ENCODE data around the gene CTXND1. TPM values are rescaled to one million over a fixed set of nuclear protein-coding genes. Genes with fewer than 3 reads are reported as not detected.
A peak's percentile ranks its signal among the peaks of the same experiment; 100 is the strongest.
"Not testable (repeated sequence)": the region's sequence is repeated elsewhere in the genome, so short reads cannot be mapped to it uniquely, and the experiment has no call there.

The CTXND1 gene
- total and polyA plus RNA-seq, 4 donors = 0.05 to 0.21 TPM; not detected in 2

DNA sequence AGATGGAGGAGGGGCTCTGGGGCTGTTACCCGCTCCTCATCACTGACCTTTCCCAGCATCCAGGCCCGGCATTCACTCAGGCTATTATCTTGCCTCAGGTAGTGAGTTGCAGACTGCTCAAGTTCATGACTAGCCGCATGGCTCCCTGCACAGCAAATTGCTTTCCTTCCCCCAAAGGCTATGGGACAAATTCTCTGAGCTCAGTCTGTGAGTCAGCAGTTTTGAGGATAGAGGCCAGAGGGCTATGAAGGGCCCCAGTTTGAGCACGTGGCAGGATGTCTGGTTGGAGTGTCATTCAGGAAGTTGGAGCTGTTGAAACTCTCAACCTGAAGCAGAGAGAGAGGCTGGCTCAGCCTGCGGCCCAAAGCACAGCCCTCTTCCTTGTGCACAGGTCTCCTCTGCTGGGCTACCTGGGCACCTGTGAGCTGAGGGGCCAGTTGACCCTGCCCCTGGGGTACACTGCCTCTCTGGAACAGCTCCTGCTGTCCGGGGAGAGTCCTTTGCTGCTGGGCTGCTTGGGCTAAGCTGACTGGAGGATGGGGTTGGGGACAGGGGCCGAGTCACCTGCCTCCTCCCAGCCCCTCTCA, 91.3 kb downstream of the CTXND1 start:
- Histone ChIP-seq H3K27me3 (ENCODE audit: control insufficient read depth in 1 of 2, insufficient read depth in 2 of 2, low read length in 1 of 2) (no peaks in the 10 kb centered on the region), H3K27ac (ENCODE audit: low read depth in 1 of 2, low read length in 2 of 2) (no peak overlapping the region), H3K9me3 (ENCODE audit: control insufficient read depth, low read length) (no peaks in the 10 kb centered on the region), H3K4me3 (ENCODE audit: low read length in 2 of 2) (no peak overlapping the region), H3K4me1 (ENCODE audit: control insufficient read depth in 1 of 2, insufficient read depth in 2 of 2, low read length in 2 of 2) (no peaks in the 10 kb centered on the region), H3K36me3 (ENCODE audit: control insufficient read depth in 1 of 2, insufficient read depth in 2 of 2, low read length in 1 of 2) (peaks cover 0 to 2% of the 10 kb centered on the region in 2 donors)
- ATAC-seq (ENCODE audit: low FRiP score) (peak; percentile 74), DNase-seq (peak in 1 of 2 donors; percentile 85)
- 83 to 86% methylated on average over 7 of the region's 7 CpGs for WGBS, 2 donors
- intact Hi-C loops (cut with DNase I) = no loop called here

- DNase-seq = no peak
- peak; percentile 20 for ATAC-seq (ENCODE audit: low FRiP score)
- WGBS, 2 donors = 94 to 96% methylated on average over 12 of the region's 12 CpGs
- H3K9me3 ChIP-seq (ENCODE audit: control insufficient read depth, low read length) = no peaks in the 10 kb centered on the region
- H3K27me3 ChIP-seq (ENCODE audit: control insufficient read depth in 1 of 2, insufficient read depth in 2 of 2, low read length in 1 of 2) = no peaks in the 10 kb centered on the region
- peaks cover 0 to 1% of the 10 kb centered on the region in 2 donors for H3K4me1 ChIP-seq (ENCODE audit: control insufficient read depth in 1 of 2, insufficient read depth in 2 of 2, low read length in 2 of 2)
- H3K36me3 ChIP-seq (ENCODE audit: control insufficient read depth in 1 of 2, insufficient read depth in 2 of 2, low read length in 1 of 2) = peaks cover 0 to 2% of the 10 kb centered on the region in 2 donors
- intact Hi-C loops (cut with DNase I) = loop anchor here in 1 of 2 donors (10.0 kb wide), 1 partner anchor 235 kb away; no protein-coding TSS in a partner anchor
- no peak overlapping the region for H3K4me3 ChIP-seq (ENCODE audit: low read length in 2 of 2)
- H3K27ac ChIP-seq (ENCODE audit: low read depth in 1 of 2, low read length in 2 of 2) = no peak overlapping the region
Measured at GRCh38 chr15:80159811-80160569, 92.0 kb downstream of the CTXND1 start.

- ATAC-seq (ENCODE audit: low FRiP score) (no peak), DNase-seq (no peak)
- WGBS, 2 donors = 96 to 99% methylated on average over 5 of the region's 5 CpGs
- intact Hi-C loops (cut with DNase I) = loop anchor here in 1 of 2 donors (10.0 kb wide), 1 partner anchor 234 kb away; no protein-coding TSS in a partner anchor
- peaks cover 0 to 3% of the 10 kb centered on the region in 2 donors for H3K4me1 ChIP-seq (ENCODE audit: control insufficient read depth in 1 of 2, insufficient read depth in 2 of 2, low read length in 2 of 2)
- peaks cover 0 to 2% of the 10 kb centered on the region in 2 donors for H3K36me3 ChIP-seq (ENCODE audit: control insufficient read depth in 1 of 2, insufficient read depth in 2 of 2, low read length in 1 of 2)
- no peaks in the 10 kb centered on the region for H3K9me3 ChIP-seq (ENCODE audit: control insufficient read depth, low read length)
- no peaks in the 10 kb centered on the region for H3K27me3 ChIP-seq (ENCODE audit: control insufficient read depth in 1 of 2, insufficient read depth in 2 of 2, low read length in 1 of 2)
- H3K27ac ChIP-seq (ENCODE audit: low read depth in 1 of 2, low read length in 2 of 2) = no peak overlapping the region
- no peak overlapping the region for H3K4me3 ChIP-seq (ENCODE audit: low read length in 2 of 2)
Measured at GRCh38 chr15:80159301-80159700, 92.7 kb downstream of the CTXND1 start.

- 97 to 99% methylated on average over 5 of the region's 5 CpGs for WGBS, 2 donors
- Histone ChIP-seq H3K27ac (ENCODE audit: low read depth in 1 of 2, low read length in 2 of 2) (no peak overlapping the region), H3K4me3 (ENCODE audit: low read length in 2 of 2) (no peak overlapping the region), H3K4me1 (ENCODE audit: control insufficient read depth in 1 of 2, insufficient read depth in 2 of 2, low read length in 2 of 2) (peaks cover 0 to 3% of the 10 kb centered on the region in 2 donors), H3K9me3 (ENCODE audit: control insufficient read depth, low read length) (no peaks in the 10 kb centered on the region), H3K27me3 (ENCODE audit: control insufficient read depth in 1 of 2, insufficient read depth in 2 of 2, low read length in 1 of 2) (no peaks in the 10 kb centered on the region), H3K36me3 (ENCODE audit: control insufficient read depth in 1 of 2, insufficient read depth in 2 of 2, low read length in 1 of 2) (peaks cover 0 to 2% of the 10 kb centered on the region in 2 donors)
- DNase-seq (no peak), ATAC-seq (ENCODE audit: low FRiP score) (no peak)
- intact Hi-C loops (cut with DNase I) = loop anchor here in 1 of 2 donors (10.0 kb wide), 1 partner anchor 232 kb away; no protein-coding TSS in a partner anchor
Measured at GRCh38 chr15:80157215-80157614, 94.8 kb downstream of the CTXND1 start.

DNA sequence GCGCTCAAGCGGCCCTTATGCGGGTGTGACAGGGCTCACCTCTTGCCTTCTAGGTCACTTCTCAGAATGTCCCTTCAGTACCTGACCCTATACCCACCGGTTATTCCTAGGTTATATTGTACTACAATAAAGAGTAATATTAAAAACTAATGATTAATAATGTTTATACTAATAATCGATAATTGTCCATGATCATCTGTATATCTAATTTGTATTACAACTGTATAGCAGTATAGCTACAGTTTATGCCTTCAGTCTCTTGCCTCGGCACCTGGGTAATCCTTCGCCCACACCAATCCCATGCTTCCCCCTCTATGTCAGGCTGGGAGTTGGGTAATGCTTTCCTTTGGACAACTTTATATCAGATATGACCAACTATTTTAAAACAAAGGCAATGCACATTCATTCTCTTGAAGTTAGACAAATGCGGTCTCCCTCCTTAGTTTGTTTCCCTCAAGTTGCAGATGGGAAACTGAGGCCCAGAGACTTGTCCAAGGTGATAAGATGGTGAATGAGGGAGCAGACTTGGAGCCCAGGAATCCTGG, 95.8 kb downstream of the CTXND1 start:
- Histone ChIP-seq H3K4me3 (ENCODE audit: low read length in 2 of 2) (no peak overlapping the region), H3K27ac (ENCODE audit: low read depth in 1 of 2, low read length in 2 of 2) (no peak overlapping the region), H3K4me1 (ENCODE audit: control insufficient read depth in 1 of 2, insufficient read depth in 2 of 2, low read length in 2 of 2) (peaks cover 0 to 3% of the 10 kb centered on the region in 2 donors), H3K27me3 (ENCODE audit: control insufficient read depth in 1 of 2, insufficient read depth in 2 of 2, low read length in 1 of 2) (no peaks in the 10 kb centered on the region), H3K36me3 (ENCODE audit: control insufficient read depth in 1 of 2, insufficient read depth in 2 of 2, low read length in 1 of 2) (peaks cover 0 to 2% of the 10 kb centered on the region in 2 donors), H3K9me3 (ENCODE audit: control insufficient read depth, low read length) (no peaks in the 10 kb centered on the region)
- intact Hi-C loops (cut with DNase I) = loop anchor here in 1 of 2 donors (10.0 kb wide), 1 partner anchor 231 kb away; no protein-coding TSS in a partner anchor
- 97 to 98% methylated on average over 8 of the region's 8 CpGs for WGBS, 2 donors
- DNase-seq = no peak
- ATAC-seq (ENCODE audit: low FRiP score) = no peak

GRCh38 chr15:80155378-80156175, 96.4 kb downstream of the CTXND1 start:
- H3K4me3 ChIP-seq (ENCODE audit: low read length in 2 of 2); ATAC-seq (ENCODE audit: low FRiP score); H3K4me1 ChIP-seq (ENCODE audit: control insufficient read depth in 1 of 2, insufficient read depth in 2 of 2, low read length in 2 of 2); H3K27me3 ChIP-seq (ENCODE audit: control insufficient read depth in 1 of 2, insufficient read depth in 2 of 2, low read length in 1 of 2); H3K27ac ChIP-seq (ENCODE audit: low read depth in 1 of 2, low read length in 2 of 2); H3K36me3 ChIP-seq (ENCODE audit: control insufficient read depth in 1 of 2, insufficient read depth in 2 of 2, low read length in 1 of 2); H3K9me3 ChIP-seq (ENCODE audit: control insufficient read depth, low read length): not testable (repeated sequence)
- intact Hi-C loops (cut with DNase I) = loop anchor here in 1 of 2 donors (10.0 kb wide), 1 partner anchor 231 kb away; no protein-coding TSS in a partner anchor
- 84 to 89% methylated on average over 16 of the region's 16 CpGs for WGBS, 2 donors
- DNase-seq = peak in 1 of 2 donors; percentile 62

GRCh38 chr15:80155001-80155377, 97.0 kb downstream of the CTXND1 start:
- WGBS, 2 donors = 91 to 92% methylated on average over 5 of the region's 5 CpGs
- ATAC-seq (ENCODE audit: low FRiP score) (no peak), DNase-seq (no peak)
- Histone ChIP-seq H3K4me1 (ENCODE audit: control insufficient read depth in 1 of 2, insufficient read depth in 2 of 2, low read length in 2 of 2) (peaks cover 0 to 3% of the 10 kb centered on the region in 2 donors), H3K9me3 (ENCODE audit: control insufficient read depth, low read length) (no peaks in the 10 kb centered on the region), H3K4me3 (ENCODE audit: low read length in 2 of 2) (no peak overlapping the region), H3K27ac (ENCODE audit: low read depth in 1 of 2, low read length in 2 of 2) (no peak overlapping the region), H3K36me3 (ENCODE audit: control insufficient read depth in 1 of 2, insufficient read depth in 2 of 2, low read length in 1 of 2) (peaks cover 0 to 2% of the 10 kb centered on the region in 2 donors), H3K27me3 (ENCODE audit: control insufficient read depth in 1 of 2, insufficient read depth in 2 of 2, low read length in 1 of 2) (no peaks in the 10 kb centered on the region)
- intact Hi-C loops (cut with DNase I) = loop anchor here in 1 of 2 donors (10.0 kb wide), 1 partner anchor 230 kb away; no protein-coding TSS in a partner anchor

- Histone ChIP-seq H3K4me3 (ENCODE audit: low read length in 2 of 2) (no peak overlapping the region), H3K27me3 (ENCODE audit: control insufficient read depth in 1 of 2, insufficient read depth in 2 of 2, low read length in 1 of 2) (no peaks in the 10 kb centered on the region), H3K4me1 (ENCODE audit: control insufficient read depth in 1 of 2, insufficient read depth in 2 of 2, low read length in 2 of 2) (peaks cover 0 to 3% of the 10 kb centered on the region in 2 donors), H3K36me3 (ENCODE audit: control insufficient read depth in 1 of 2, insufficient read depth in 2 of 2, low read length in 1 of 2) (no peaks in the 10 kb centered on the region), H3K9me3 (ENCODE audit: control insufficient read depth, low read length) (no peaks in the 10 kb centered on the region), H3K27ac (ENCODE audit: low read depth in 1 of 2, low read length in 2 of 2) (no peak overlapping the region)
- intact Hi-C loops (cut with DNase I) = loop anchor here (5.0 to 10.0 kb wide), 3 partner anchors 92 to 230 kb away; partner anchors contain the start of gene ZFAND6 (in 1 of the 2)
- ATAC-seq (ENCODE audit: low FRiP score) = no peak
- no peak for DNase-seq
- 78 to 79% methylated on average over 6 of the region's 6 CpGs for WGBS, 2 donors
Measured at GRCh38 chr15:80154336-80154735, 97.7 kb downstream of the CTXND1 start.

All from aorta (tissue), 5 donors.